Neural progenitor cell (in vitro differentiated cells): Measurements from ENCODE around the gene NAMPT.

Experiments
- EZH2 ChIP-seq: fragments of 200-600 bp; sonication (generic); IDR thresholded peaks from 2 replicates; pipeline ENCODE4 v1.6.1; 2017; ENCODE audit warnings: antibody characterized with exemption, mild to moderate bottlenecking, moderate library complexity
- EZH2phosphoT487 ChIP-seq: fragments of 200-600 bp; sonication (generic); IDR thresholded peaks from 2 replicates; pipeline ENCODE4 v1.6.1; 2017; ENCODE audit warnings: antibody characterized with exemption
- TF ChIP-seq, protein P1 (sequence below): fragments of 200-600 bp; sonication (generic); IDR thresholded peaks from 2 replicates; pipeline ENCODE4 v1.5.1; 2017; ENCODE audit warnings: antibody characterized with exemption, mild to moderate bottlenecking

DNA sequence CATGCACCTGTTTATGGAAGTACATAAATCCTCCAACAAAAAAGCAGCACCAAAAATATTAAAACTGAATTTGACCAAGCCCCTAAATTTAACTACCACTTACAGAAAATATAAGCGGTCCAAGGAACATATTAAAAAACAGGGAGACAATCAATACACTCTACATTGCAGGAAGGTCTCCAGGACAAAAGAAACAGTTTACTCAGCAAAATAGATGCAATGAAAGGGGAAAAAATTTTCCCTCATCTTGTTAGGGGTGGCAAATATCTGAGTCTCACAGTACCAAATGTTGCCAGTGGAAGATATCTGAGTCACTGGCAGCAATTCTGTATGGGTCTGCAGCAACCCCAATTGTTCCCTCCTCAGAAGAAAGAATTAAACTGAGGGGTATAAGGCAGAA is 50.4 kb downstream of the NAMPT start:
- TF ChIP-seq, protein P1, sequence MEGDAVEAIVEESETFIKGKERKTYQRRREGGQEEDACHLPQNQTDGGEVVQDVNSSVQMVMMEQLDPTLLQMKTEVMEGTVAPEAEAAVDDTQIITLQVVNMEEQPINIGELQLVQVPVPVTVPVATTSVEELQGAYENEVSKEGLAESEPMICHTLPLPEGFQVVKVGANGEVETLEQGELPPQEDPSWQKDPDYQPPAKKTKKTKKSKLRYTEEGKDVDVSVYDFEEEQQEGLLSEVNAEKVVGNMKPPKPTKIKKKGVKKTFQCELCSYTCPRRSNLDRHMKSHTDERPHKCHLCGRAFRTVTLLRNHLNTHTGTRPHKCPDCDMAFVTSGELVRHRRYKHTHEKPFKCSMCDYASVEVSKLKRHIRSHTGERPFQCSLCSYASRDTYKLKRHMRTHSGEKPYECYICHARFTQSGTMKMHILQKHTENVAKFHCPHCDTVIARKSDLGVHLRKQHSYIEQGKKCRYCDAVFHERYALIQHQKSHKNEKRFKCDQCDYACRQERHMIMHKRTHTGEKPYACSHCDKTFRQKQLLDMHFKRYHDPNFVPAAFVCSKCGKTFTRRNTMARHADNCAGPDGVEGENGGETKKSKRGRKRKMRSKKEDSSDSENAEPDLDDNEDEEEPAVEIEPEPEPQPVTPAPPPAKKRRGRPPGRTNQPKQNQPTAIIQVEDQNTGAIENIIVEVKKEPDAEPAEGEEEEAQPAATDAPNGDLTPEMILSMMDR, result no peak
- TF ChIP-seq EZH2 (no peak), EZH2phosphoT487 (no peak)
